Kidney epithelial cell (primary cell): Measurements from ENCODE around the gene EFHC1. TPM values are rescaled to one million over a fixed set of nuclear protein-coding genes. Genes with fewer than 3 reads are reported as not detected.

ENCODE experiments used
- DNase-seq: peaks from one replicate; pipeline ENCODE4 v3.0.0-alpha.2; 2010; ENCODE audit warnings: low read depth
- H3K27me3 ChIP-seq: 2 replicates; pipeline ENCODE4 v1.6.0; 2011; ENCODE audit warnings: low read length; ENCODE audit not compliant: control insufficient read depth, insufficient read depth
- H3K36me3 ChIP-seq: 2 replicates; pipeline ENCODE4 v1.5.1; 2011; ENCODE audit warnings: low read length; ENCODE audit not compliant: control insufficient read depth, insufficient read depth
- H3K4me3 ChIP-seq: 2 replicates; pipeline ENCODE4 v1.5.1; 2011; ENCODE audit warnings: low read depth, mild to moderate bottlenecking, control low read depth, low read length
- total RNA-seq: library from RNA; depleted of rRNA; stranded (reverse); fragments of >200 nt; gene quantifications from 2 replicates; pipeline ENCODE4 v1.2.3, GENCODE V29; 2015
- TF ChIP-seq, protein P1 (sequence below): IDR thresholded peaks from 2 replicates; pipeline ENCODE4 v1.5.1; 2011; ENCODE audit warnings: mild to moderate bottlenecking, moderate library complexity, low read length, control low read depth, inconsistent platforms; ENCODE audit not compliant: insufficient read depth, poor library complexity, severe bottlenecking

Gene EFHC1
- total RNA-seq, 1 donor from 2014 or later, result 22.9 TPM

DNA sequence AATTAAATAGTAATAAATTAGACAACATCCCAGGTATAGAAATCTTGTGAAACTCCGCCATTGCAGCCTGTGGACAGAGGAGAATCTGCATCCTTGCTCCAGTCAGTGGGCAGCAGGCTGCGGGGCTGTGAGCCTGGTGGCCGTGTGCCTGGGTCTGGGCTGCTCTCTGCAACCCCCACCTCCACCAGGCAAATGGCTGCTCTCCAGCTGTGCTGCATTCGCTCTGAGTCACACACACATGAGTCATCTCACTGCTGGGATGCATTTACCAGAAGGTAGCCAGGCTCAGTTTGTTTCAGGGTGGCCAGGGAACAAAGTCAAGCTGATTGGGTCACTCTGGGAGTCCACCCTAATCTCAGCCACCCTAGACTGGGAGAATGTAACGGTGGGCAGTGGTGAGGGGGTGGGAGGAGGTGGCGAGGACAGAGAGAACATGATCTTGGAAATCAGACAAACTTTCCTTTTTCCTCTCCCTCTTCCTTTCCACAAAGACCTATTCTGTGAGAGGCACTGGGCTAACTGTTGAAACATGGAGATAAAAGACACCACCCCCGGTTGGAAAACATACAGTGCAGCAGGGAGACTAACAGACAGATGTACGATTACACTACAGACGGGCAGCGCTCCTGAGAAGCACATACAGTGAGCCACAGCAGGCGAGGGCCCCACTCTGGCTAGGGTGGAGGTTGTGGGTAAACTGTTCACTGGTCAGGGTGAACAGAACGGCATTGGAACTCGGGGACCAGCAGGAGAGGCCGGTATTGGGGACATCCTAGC, 97.5 kb downstream of the EFHC1 start:
- no peaks in the 10 kb centered on the region for H3K27me3 ChIP-seq
- TF ChIP-seq, protein P1, sequence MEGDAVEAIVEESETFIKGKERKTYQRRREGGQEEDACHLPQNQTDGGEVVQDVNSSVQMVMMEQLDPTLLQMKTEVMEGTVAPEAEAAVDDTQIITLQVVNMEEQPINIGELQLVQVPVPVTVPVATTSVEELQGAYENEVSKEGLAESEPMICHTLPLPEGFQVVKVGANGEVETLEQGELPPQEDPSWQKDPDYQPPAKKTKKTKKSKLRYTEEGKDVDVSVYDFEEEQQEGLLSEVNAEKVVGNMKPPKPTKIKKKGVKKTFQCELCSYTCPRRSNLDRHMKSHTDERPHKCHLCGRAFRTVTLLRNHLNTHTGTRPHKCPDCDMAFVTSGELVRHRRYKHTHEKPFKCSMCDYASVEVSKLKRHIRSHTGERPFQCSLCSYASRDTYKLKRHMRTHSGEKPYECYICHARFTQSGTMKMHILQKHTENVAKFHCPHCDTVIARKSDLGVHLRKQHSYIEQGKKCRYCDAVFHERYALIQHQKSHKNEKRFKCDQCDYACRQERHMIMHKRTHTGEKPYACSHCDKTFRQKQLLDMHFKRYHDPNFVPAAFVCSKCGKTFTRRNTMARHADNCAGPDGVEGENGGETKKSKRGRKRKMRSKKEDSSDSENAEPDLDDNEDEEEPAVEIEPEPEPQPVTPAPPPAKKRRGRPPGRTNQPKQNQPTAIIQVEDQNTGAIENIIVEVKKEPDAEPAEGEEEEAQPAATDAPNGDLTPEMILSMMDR, result no peak
- H3K36me3 ChIP-seq, result no peaks in the 10 kb centered on the region
- peak; percentile 89 for DNase-seq
- H3K4me3 ChIP-seq, result no peak overlapping the region

DNA sequence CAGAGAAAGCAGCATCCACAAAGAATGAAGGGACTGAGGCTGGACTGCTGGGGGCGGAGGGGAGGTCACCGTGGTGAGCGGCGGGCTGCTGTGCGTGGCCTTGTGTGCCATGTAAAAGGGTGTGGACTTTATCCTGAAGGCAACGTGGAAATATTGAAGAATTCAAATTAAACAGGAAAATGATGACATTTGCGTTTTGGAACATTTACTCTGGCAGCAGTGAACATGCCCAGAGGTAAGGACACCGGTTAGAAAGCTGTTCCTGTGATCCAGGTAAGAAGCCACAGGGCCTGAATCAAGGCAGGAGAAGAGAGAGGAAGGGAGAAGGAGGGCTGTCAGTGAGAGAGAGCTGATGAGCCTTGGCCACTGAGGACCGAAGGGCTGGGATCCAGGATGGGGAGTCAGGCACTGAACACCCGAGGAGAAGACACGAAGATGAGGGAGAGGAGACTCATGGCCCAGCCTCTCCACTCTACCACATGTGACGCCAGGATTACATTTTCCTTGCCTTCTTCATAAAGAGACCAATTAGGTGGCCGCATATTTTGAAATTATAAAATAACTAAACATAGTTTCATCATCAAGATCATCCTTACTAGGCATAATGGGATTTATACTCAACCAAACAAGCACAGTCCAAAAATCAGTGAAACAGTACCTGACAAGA, 98.3 kb downstream of the EFHC1 start:
- TF ChIP-seq, protein P1, result no peak
- Histone ChIP-seq H3K4me3 (no peak overlapping the region), H3K27me3 (no peaks in the 10 kb centered on the region), H3K36me3 (no peaks in the 10 kb centered on the region)
- no peak for DNase-seq

DNA sequence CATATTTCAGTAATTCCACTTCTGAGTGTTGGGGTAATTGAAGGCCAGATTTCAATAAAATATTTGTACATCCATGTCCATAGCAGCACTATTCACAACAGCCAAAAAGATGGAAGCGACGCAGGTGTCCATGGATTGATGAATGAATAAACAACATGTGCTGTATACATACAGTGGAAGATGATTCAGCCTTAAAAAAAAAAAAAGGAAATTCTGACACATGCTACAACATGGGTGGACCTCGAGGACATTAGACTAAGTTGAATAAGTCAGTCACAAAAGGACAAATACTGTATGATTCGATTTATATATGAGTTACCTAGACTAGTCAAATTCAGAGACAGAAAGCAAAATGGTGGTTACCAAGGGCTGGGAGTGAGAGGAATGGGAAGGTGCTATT, 99.5 kb downstream of the EFHC1 start:
- DNase-seq, result no peak

DNA sequence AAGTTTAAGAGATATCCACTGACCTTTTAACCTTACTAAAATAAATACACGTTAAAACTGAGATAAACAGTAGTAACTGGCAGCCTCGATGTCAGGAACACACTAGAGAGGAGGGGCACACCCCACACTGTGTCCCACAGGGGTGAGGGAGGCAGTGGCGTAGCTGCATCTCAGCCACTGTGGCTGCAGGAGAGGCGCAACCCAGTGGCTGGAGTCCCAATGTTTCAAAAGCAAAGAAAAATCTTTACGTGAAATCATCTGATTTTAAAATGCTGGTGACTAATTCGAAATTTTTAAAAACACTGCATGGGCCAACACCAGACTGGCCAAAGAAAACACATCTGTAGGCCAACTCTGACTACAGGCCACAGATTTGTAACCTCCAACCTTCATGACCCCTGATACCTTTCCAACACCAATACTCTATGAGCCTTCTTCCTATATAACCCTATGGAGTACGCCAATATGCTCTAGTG, 102.0 kb downstream of the EFHC1 start:
- Histone ChIP-seq H3K4me3 (no peak overlapping the region), H3K36me3 (no peaks in the 10 kb centered on the region), H3K27me3 (no peaks in the 10 kb centered on the region)
- DNase-seq, result no peak
- TF ChIP-seq, protein P1, result no peak

More for the DNA sequence above, 99.5 kb downstream of the EFHC1 start:
- no peak overlapping the region for H3K4me3 ChIP-seq
- H3K36me3 ChIP-seq, result no peaks in the 10 kb centered on the region
- H3K27me3 ChIP-seq, result no peaks in the 10 kb centered on the region
- TF ChIP-seq, protein P1, result no peak

DNA sequence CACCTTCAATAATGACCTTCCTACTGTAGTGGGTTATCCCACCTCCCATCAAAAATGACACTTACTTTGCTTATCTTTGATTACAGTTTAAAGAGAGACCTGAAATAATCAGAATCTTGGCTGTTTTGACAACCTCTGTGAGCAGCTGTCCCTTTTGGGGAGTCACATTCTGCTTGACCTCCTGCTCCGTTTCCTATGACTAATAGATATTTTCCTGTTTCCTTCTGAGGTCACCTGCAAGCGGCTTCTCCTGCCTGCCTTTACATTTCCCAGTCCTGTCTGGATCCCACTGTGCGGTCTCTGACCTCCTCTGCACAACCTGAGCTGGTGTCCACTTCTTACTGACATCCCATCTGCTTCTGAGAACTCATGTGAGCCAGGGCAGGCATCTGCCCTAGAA, 102.5 kb downstream of the EFHC1 start:
- H3K4me3 ChIP-seq, result no peak overlapping the region
- H3K36me3 ChIP-seq, result no peaks in the 10 kb centered on the region
- TF ChIP-seq, protein P1, result no peak
- no peak for DNase-seq
- H3K27me3 ChIP-seq, result no peaks in the 10 kb centered on the region
